HepG2 (cell line): ENCODE data around the gene ATXN2.

Experiments used
- BRF2 ChIP-seq: sonication (generic); formaldehyde crosslinking; IDR thresholded peaks from 2 replicates; pipeline ENCODE4 v1.8.1; 2022; ENCODE audit warnings: mild to moderate bottlenecking, missing genetic modification reagents
- CBX2 ChIP-seq, 2 experiments: fragments of 200-600 bp in 1 of 2; sonication (generic); formaldehyde crosslinking in 1 of 2; IDR thresholded peaks; 2 replicates each; pipeline versions ENCODE4 v1.7.0 to v1.8.1; 2018 to 2022; ENCODE audit warnings: low read depth in 2 of 2, low read length in 1 of 2, mild to moderate bottlenecking in 1 of 2, missing genetic modification reagents in 1 of 2
- CTCF ChIP-seq: sonication (generic); formaldehyde crosslinking; IDR thresholded peaks from 2 replicates; pipeline ENCODE4 v1.5.0; 2020; ENCODE audit warnings: mild to moderate bottlenecking, missing genetic modification reagents, moderate library complexity
- FOXA1 ChIP-seq, 2 experiments: fragments of 450-650 bp in 1 of 2; sonication (generic) in 1 of 2; formaldehyde crosslinking in 1 of 2; IDR thresholded peaks; 2 replicates each; pipeline versions ENCODE4 v1.4.0 to v1.6.1; 2016 to 2020; ENCODE audit warnings: missing genetic modification reagents in 1 of 2
- HMG20B ChIP-seq: conservative IDR thresholded peaks from 2 replicates; pipeline ENCODE4 v1.6.1; 2016; ENCODE audit warnings: missing genetic modification reagents, missing compliant biosample characterization
- POLR2A ChIP-seq, 2 experiments: IDR thresholded peaks; 2 replicates each; pipeline ENCODE4 v1.6.1; 2011; ENCODE audit warnings: low read depth in 2 of 2, low read length in 2 of 2, mild to moderate bottlenecking in 1 of 2, moderate library complexity in 1 of 2; ENCODE audit not compliant: insufficient read depth in 1 of 2
- TRIM24 ChIP-seq: sonication (generic); formaldehyde crosslinking; IDR thresholded peaks from 2 replicates; pipeline ENCODE4 v1.8.0; 2022; ENCODE audit warnings: mild to moderate bottlenecking, missing genetic modification reagents
- ZNF12 ChIP-seq: sonication (generic); formaldehyde crosslinking; IDR thresholded peaks from 2 replicates; pipeline ENCODE4 v1.5.0; 2020; ENCODE audit warnings: missing genetic modification reagents

GRCh38 chr12:111414711-111415252 lies 184.3 kb downstream of the ATXN2 start:
- TF ChIP-seq CTCF (CRISPR knock-in tag), result no peak
- no peak for TF ChIP-seq HMG20B (CRISPR knock-in tag)
- no peak for TF ChIP-seq POLR2A (IDR thresholded peaks at IDR 0.05; ENCODE audit: insufficient read depth in 1 of 2, low read depth in 2 of 2, low read length in 2 of 2)
- no peak for TF ChIP-seq TRIM24 (CRISPR knock-in tag)
- TF ChIP-seq CBX2 (IDR thresholded peaks at IDR 0.05; ENCODE audit: low read depth, low read length), result no peak
- no peak for TF ChIP-seq CBX2 (CRISPR knock-in tag; IDR thresholded peaks at IDR 0.05; ENCODE audit: low read depth)
- TF ChIP-seq BRF2, result no peak
- no peak for TF ChIP-seq FOXA1 (IDR thresholded peaks at IDR 0.05)
- no peak for TF ChIP-seq FOXA1 (CRISPR knock-in tag; IDR thresholded peaks at IDR 0.05)
- TF ChIP-seq ZNF12 (CRISPR knock-in tag), result no peak
